ENCODE results near the gene C9orf50. TPM values are rescaled to one million over a fixed set of nuclear protein-coding genes. Genes with fewer than 3 reads are reported as not detected.

The C9orf50 gene
- total RNA-seq, 1 experiment from 2014 or later: not detected

GRCh38 chr9:129617167-129617566, 3.7 kb downstream of the C9orf50 start:
- TF ChIP-seq, protein P1, sequence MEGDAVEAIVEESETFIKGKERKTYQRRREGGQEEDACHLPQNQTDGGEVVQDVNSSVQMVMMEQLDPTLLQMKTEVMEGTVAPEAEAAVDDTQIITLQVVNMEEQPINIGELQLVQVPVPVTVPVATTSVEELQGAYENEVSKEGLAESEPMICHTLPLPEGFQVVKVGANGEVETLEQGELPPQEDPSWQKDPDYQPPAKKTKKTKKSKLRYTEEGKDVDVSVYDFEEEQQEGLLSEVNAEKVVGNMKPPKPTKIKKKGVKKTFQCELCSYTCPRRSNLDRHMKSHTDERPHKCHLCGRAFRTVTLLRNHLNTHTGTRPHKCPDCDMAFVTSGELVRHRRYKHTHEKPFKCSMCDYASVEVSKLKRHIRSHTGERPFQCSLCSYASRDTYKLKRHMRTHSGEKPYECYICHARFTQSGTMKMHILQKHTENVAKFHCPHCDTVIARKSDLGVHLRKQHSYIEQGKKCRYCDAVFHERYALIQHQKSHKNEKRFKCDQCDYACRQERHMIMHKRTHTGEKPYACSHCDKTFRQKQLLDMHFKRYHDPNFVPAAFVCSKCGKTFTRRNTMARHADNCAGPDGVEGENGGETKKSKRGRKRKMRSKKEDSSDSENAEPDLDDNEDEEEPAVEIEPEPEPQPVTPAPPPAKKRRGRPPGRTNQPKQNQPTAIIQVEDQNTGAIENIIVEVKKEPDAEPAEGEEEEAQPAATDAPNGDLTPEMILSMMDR (IDR thresholded peaks at IDR 0.05; ENCODE audit: insufficient read depth in 1 of 2, low read depth in 1 of 2, low read length in 1 of 2, severe bottlenecking in 1 of 2, unreplicated experiment in 1 of 2): peak; percentile 16 to 46
- Mint-ChIP-seq H3K9me3 (ENCODE audit: unreplicated experiment) (peaks cover 9% of the 10 kb centered on the region), H3K27ac (ENCODE audit: unreplicated experiment) (no peak overlapping the region), H3K4me1 (ENCODE audit: low read depth, unreplicated experiment) (no peaks in the 10 kb centered on the region), H3K36me3 (ENCODE audit: insufficient read depth, unreplicated experiment) (no peaks in the 10 kb centered on the region), H3K4me3 (ENCODE audit: unreplicated experiment) (no peak overlapping the region), H3K27me3 (ENCODE audit: insufficient read depth, unreplicated experiment) (peaks cover 3% of the 10 kb centered on the region)
- POLR2A ChIA-PET: interaction anchor here (0.6 kb wide), 1 partner anchor 9 kb away, joined by 5 read pairs; the partner anchor contains the start of gene NTMT1
- Histone ChIP-seq H3K27me3 (replicated peaks; ENCODE audit: control insufficient read depth, insufficient read depth, low read length) (no peaks in the 10 kb centered on the region), H3K36me3 (ENCODE audit: control insufficient read depth, insufficient read depth, low read length) (no peaks in the 10 kb centered on the region), H3K4me3 (ENCODE audit: low read depth, low read length) (no peak overlapping the region), H3K4me1 (no peaks in the 10 kb centered on the region), H3K9me3 (no peaks in the 10 kb centered on the region)
- no TSS peak for BruUV-seq (replicated peaks)
- CTCF ChIA-PET: interaction anchor here (1.0 kb wide), 1 partner anchor 478 kb away, joined by 3 read pairs; no protein-coding TSS in a partner anchor
- intact Hi-C loops (cut with micrococcal nuclease; ENCODE audit: unreplicated experiment): loop anchor here (10.0 kb wide), 1 partner anchor 442 kb away; the partner anchor contains the start of gene IER5L
- DNase-seq: peak in 1 of 2 experiments; percentile 32

DNA sequence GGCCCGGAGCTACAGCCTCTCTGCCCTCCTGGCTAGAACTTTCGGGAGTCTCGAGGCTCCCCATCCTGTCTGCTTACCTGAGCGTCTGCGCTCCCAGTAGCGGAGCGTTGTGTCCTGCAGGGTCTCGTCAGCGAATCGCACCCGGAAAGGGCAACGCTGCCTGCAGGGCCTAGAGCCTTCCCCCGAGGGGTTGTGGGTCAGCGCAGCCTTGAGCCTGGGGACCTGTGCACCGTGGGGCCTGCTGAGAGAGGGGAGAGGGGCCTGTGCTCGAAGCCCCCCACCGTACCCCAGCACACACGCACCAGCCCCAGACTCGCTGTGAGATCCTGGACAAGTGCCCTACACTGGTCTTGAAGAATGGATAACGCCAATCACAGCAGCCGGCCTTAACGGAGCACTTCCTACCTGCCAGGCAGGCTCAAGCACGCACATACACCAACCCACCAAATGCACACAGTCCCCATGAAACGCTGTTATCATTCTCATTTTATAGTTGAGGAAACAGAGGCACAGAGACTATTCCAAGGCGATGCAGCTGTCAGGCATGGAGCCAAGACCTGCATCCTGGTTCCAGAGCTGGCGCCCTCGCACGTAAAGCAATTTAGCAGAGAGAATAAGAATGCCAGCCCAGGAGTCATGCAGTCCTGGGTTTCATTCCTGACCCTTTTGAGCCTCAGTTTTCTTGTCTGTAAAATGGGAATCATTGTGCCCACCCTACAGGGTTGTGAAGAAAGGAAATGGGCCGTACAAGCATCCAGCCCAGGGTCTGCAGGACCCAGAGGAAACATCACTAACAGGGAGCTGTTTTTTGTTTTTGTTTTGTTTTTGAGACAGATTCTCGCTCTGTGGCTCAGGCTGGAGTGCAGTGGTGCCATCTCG, 5.3 kb downstream of the C9orf50 start:
- H3K9me3 Mint-ChIP-seq (ENCODE audit: unreplicated experiment): peaks cover 9% of the 10 kb centered on the region
- H3K4me3 Mint-ChIP-seq (ENCODE audit: unreplicated experiment): no peak overlapping the region
- no peaks in the 10 kb centered on the region for H3K36me3 Mint-ChIP-seq (ENCODE audit: insufficient read depth, unreplicated experiment)
- H3K27ac Mint-ChIP-seq (ENCODE audit: unreplicated experiment): no peak overlapping the region
- BruUV-seq (replicated peaks): no TSS peak
- intact Hi-C loops (cut with micrococcal nuclease; ENCODE audit: unreplicated experiment): loop anchor here (10.0 kb wide), 1 partner anchor 441 kb away; the partner anchor contains the start of gene IER5L
- H3K4me1 ChIP-seq: no peaks in the 10 kb centered on the region
- TF ChIP-seq, protein P1 (IDR thresholded peaks at IDR 0.05; ENCODE audit: insufficient read depth in 1 of 2, low read depth in 1 of 2, low read length in 1 of 2, severe bottlenecking in 1 of 2, unreplicated experiment in 1 of 2): no peak
- H3K9me3 ChIP-seq: no peaks in the 10 kb centered on the region
- H3K4me1 Mint-ChIP-seq (ENCODE audit: low read depth, unreplicated experiment): no peaks in the 10 kb centered on the region
- H3K27me3 Mint-ChIP-seq (ENCODE audit: insufficient read depth, unreplicated experiment): peaks cover 3% of the 10 kb centered on the region
- H3K36me3 ChIP-seq (ENCODE audit: control insufficient read depth, insufficient read depth, low read length): no peaks in the 10 kb centered on the region
- no peak overlapping the region for H3K4me3 ChIP-seq (ENCODE audit: low read depth, low read length)
- no peaks in the 10 kb centered on the region for H3K27me3 ChIP-seq (replicated peaks; ENCODE audit: control insufficient read depth, insufficient read depth, low read length)
- DNase-seq: no peak
- POLR2A ChIA-PET: no interaction called here
- CTCF ChIA-PET: interaction anchor here (1.2 kb wide), 1 partner anchor 9 kb away, joined by 4 read pairs; no protein-coding TSS in a partner anchor

GRCh38 chr9:129614932-129615331, 6.0 kb downstream of the C9orf50 start:
- POLR2A ChIA-PET: no interaction called here

More at GRCh38 chr9:129614932-129615331, 6.0 kb downstream of the C9orf50 start:
- no peaks in the 10 kb centered on the region for H3K36me3 ChIP-seq (ENCODE audit: control insufficient read depth, insufficient read depth, low read length)
- TF ChIP-seq, protein P1 (IDR thresholded peaks at IDR 0.05; ENCODE audit: insufficient read depth in 1 of 2, low read depth in 1 of 2, low read length in 1 of 2, severe bottlenecking in 1 of 2, unreplicated experiment in 1 of 2): no peak
- CTCF ChIA-PET: interaction anchor here (1.2 to 1.4 kb wide), 2 partner anchors 10 kb away, joined by 4 to 7 read pairs; no protein-coding TSS in a partner anchor
- Mint-ChIP-seq H3K27ac (ENCODE audit: unreplicated experiment) (no peak overlapping the region), H3K4me3 (ENCODE audit: unreplicated experiment) (no peak overlapping the region), H3K36me3 (ENCODE audit: insufficient read depth, unreplicated experiment) (no peaks in the 10 kb centered on the region), H3K9me3 (ENCODE audit: unreplicated experiment) (peaks cover 9% of the 10 kb centered on the region), H3K27me3 (ENCODE audit: insufficient read depth, unreplicated experiment) (peaks cover 3% of the 10 kb centered on the region), H3K4me1 (ENCODE audit: low read depth, unreplicated experiment) (no peaks in the 10 kb centered on the region)
- DNase-seq: no peak
- intact Hi-C loops (cut with micrococcal nuclease; ENCODE audit: unreplicated experiment): loop anchor here (10.0 kb wide), 1 partner anchor 440 kb away; the partner anchor contains the start of gene IER5L
- no peak overlapping the region for H3K4me3 ChIP-seq (ENCODE audit: low read depth, low read length)
- no peaks in the 10 kb centered on the region for H3K27me3 ChIP-seq (replicated peaks; ENCODE audit: control insufficient read depth, insufficient read depth, low read length)
- no peaks in the 10 kb centered on the region for H3K9me3 ChIP-seq
- H3K4me1 ChIP-seq: no peaks in the 10 kb centered on the region
- BruUV-seq (replicated peaks): no TSS peak
